ENCODE measurements around the gene PEX5.

GRCh38 chr12:7189398-7190267, at the start of gene PEX5:
- TF ChIP-seq CTCF (optimal IDR thresholded peaks at IDR 0.05 in 1 of 3, IDR thresholded peaks at IDR 0.05 in 1 of 3, conservative IDR thresholded peaks at IDR 0.05 in 1 of 3; ENCODE audit: extremely low read depth in 1 of 3, insufficient read depth in 2 of 3, low read length in 3 of 3) = no peak
- no peak for TF ChIP-seq EZH2 (IDR thresholded peaks at IDR 0.05; ENCODE audit: low read length)

Data from keratinocyte (primary cell).